ENCODE measurements around the gene RASA1. TPM values are rescaled to one million over a fixed set of nuclear protein-coding genes. Genes with fewer than 3 reads are reported as not detected.
A peak's percentile ranks its signal among the peaks of the same experiment; 100 is the strongest.

The RASA1 gene
- total RNA-seq, 1 donor = 43.8 TPM

DNA sequence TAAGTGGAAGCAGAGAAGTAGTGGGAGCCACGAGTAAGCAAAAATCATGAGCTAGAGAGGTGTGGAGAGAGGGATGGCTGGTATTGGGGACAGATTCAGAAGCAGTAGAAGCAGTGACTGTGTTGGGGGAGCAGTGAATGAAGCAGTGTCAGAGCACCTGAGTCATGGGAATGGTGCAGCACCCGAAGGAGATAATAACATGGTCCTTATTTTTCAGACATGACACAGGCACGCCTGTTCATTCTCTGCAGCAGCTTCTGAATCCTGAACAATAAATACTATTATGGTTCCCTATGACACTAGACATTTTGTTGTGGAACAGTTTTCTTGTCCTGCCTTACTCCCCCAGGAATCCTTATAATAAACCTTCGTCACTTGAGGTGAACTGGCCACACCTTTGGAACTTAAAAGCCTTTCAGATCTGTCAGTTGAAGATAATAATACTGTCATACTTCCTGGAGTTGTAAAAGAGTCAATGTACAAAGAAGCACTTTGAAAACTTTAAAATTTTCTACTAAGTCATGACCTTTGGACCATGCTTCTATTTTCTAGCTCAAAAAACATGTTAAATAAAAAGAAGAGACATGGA, 7.0 kb upstream of the RASA1 start:
- no peaks in the 10 kb centered on the region for H3K79me2 ChIP-seq (ENCODE audit: insufficient read depth, low read length)
- H3K4me2 ChIP-seq (ENCODE audit: insufficient read depth, low read length) = no peak overlapping the region
- H2AFZ ChIP-seq (ENCODE audit: low read length) = peak overlapping the region; percentile 60
- TF ChIP-seq, protein P1, sequence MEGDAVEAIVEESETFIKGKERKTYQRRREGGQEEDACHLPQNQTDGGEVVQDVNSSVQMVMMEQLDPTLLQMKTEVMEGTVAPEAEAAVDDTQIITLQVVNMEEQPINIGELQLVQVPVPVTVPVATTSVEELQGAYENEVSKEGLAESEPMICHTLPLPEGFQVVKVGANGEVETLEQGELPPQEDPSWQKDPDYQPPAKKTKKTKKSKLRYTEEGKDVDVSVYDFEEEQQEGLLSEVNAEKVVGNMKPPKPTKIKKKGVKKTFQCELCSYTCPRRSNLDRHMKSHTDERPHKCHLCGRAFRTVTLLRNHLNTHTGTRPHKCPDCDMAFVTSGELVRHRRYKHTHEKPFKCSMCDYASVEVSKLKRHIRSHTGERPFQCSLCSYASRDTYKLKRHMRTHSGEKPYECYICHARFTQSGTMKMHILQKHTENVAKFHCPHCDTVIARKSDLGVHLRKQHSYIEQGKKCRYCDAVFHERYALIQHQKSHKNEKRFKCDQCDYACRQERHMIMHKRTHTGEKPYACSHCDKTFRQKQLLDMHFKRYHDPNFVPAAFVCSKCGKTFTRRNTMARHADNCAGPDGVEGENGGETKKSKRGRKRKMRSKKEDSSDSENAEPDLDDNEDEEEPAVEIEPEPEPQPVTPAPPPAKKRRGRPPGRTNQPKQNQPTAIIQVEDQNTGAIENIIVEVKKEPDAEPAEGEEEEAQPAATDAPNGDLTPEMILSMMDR (IDR thresholded peaks at IDR 0.05; ENCODE audit: extremely low read depth, low read depth, low read length) = no peak
- H4K20me1 ChIP-seq (ENCODE audit: insufficient read depth, low read length) = no peaks in the 10 kb centered on the region
- H3K27me3 ChIP-seq (ENCODE audit: insufficient read depth, low read length) = no peaks in the 10 kb centered on the region
- H3K27ac ChIP-seq (ENCODE audit: low read depth, low read length) = no peak overlapping the region
- no peak for DNase-seq (ENCODE audit: insufficient read length, low spot score, missing footprints)
- no peaks in the 10 kb centered on the region for H3K36me3 ChIP-seq (ENCODE audit: insufficient read depth, low read length)
- H3K9me3 ChIP-seq (ENCODE audit: low read depth, low read length) = no peaks in the 10 kb centered on the region
- H3K4me1 ChIP-seq (ENCODE audit: insufficient read depth, low read length) = no peaks in the 10 kb centered on the region
- H3K4me3 ChIP-seq (ENCODE audit: insufficient read depth, low read length) = no peak overlapping the region

DNA sequence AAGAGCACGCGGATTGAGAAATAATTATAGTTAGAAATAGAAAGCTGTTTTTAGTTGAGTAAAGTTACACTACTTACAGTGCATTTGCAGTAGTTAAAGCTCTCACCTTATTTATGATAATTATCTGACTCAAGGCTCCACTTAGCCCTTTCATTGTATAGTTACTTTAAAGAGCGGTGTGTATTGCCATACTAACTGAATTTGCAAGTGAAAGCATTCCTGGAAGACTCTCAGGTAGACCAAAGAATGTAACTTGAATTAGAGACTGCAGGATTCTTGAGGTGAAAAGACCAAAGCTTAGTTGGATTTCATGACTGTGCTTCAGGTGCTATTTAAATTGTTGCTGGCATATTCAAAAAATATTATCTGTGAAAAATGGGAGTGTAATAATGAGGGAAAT, 4.2 kb upstream of the RASA1 start:
- TF ChIP-seq, protein P1 (IDR thresholded peaks at IDR 0.05; ENCODE audit: extremely low read depth, low read depth, low read length) = no peak
- H3K27me3 ChIP-seq (ENCODE audit: insufficient read depth, low read length) = no peaks in the 10 kb centered on the region

DNA sequence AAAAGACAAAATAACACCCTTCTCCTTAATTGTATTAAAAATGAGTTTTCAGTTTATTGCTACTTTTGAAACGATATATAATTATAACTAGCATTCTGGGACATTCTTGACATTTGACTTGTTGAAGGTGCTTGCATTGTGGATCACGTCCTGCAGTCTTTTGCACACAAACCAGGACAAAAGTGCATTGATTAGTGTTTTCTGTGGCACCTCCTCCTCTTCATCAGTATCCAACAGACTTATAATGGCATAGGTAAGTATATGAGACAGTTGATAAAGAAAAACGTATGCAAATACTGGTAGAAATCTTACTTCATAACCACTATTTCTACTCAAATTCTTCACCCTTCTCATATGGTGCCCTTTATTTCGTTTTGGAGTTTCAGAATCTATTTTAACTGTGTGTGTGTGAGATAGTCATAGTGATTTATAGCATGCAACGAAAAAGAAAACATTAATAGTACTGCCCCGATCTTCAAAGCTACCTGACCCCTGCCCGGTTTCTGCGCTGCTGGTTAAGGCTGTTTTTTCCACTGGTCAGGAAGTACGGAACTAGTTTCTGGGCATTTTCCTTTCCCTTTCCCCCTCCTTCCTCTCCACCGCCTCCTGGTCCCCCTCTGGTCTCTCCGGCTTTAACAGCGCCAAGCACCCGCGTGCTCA, 639 bp upstream of the RASA1 start:
- peak overlapping the region; percentile 92 for H3K4me3 ChIP-seq (ENCODE audit: insufficient read depth, low read length)
- peak overlapping the region; percentile 79 for H3K27ac ChIP-seq (ENCODE audit: low read depth, low read length)
- no peaks in the 10 kb centered on the region for H3K9me3 ChIP-seq (ENCODE audit: low read depth, low read length)
- H3K4me1 ChIP-seq (ENCODE audit: insufficient read depth, low read length) = peaks cover 4% of the 10 kb centered on the region
- H3K4me2 ChIP-seq (ENCODE audit: insufficient read depth, low read length) = peak overlapping the region; percentile 80
- no peak for DNase-seq (ENCODE audit: insufficient read length, low spot score, missing footprints)
- no peaks in the 10 kb centered on the region for H3K27me3 ChIP-seq (ENCODE audit: insufficient read depth, low read length)
- H4K20me1 ChIP-seq (ENCODE audit: insufficient read depth, low read length) = peaks cover 10% of the 10 kb centered on the region
- H3K36me3 ChIP-seq (ENCODE audit: insufficient read depth, low read length) = peaks cover 5% of the 10 kb centered on the region
- H3K79me2 ChIP-seq (ENCODE audit: insufficient read depth, low read length) = peaks cover 42% of the 10 kb centered on the region
- peak overlapping the region; percentile 86 for H2AFZ ChIP-seq (ENCODE audit: low read length)
- TF ChIP-seq, protein P1 (IDR thresholded peaks at IDR 0.05; ENCODE audit: extremely low read depth, low read depth, low read length) = no peak

More for the DNA sequence above, 4.2 kb upstream of the RASA1 start:
- peaks cover 4% of the 10 kb centered on the region for H3K4me1 ChIP-seq (ENCODE audit: insufficient read depth, low read length)
- H3K4me3 ChIP-seq (ENCODE audit: insufficient read depth, low read length) = no peak overlapping the region
- no peak for DNase-seq (ENCODE audit: insufficient read length, low spot score, missing footprints)
- H3K9me3 ChIP-seq (ENCODE audit: low read depth, low read length) = no peaks in the 10 kb centered on the region
- H2AFZ ChIP-seq (ENCODE audit: low read length) = peak overlapping the region; percentile 17
- H3K36me3 ChIP-seq (ENCODE audit: insufficient read depth, low read length) = no peaks in the 10 kb centered on the region
- H3K27ac ChIP-seq (ENCODE audit: low read depth, low read length) = no peak overlapping the region
- no peak overlapping the region for H3K4me2 ChIP-seq (ENCODE audit: insufficient read depth, low read length)
- H4K20me1 ChIP-seq (ENCODE audit: insufficient read depth, low read length) = no peaks in the 10 kb centered on the region
- H3K79me2 ChIP-seq (ENCODE audit: insufficient read depth, low read length) = peaks cover 7% of the 10 kb centered on the region
